Measurements from ENCODE around the gene PTPRR. TPM values are rescaled to one million over a fixed set of nuclear protein-coding genes. Genes with fewer than 3 reads are reported as not detected.

The PTPRR gene
- total and polyA plus RNA-seq, 12 donors = 0.20 to 1.7 (median 0.74) TPM

DNA sequence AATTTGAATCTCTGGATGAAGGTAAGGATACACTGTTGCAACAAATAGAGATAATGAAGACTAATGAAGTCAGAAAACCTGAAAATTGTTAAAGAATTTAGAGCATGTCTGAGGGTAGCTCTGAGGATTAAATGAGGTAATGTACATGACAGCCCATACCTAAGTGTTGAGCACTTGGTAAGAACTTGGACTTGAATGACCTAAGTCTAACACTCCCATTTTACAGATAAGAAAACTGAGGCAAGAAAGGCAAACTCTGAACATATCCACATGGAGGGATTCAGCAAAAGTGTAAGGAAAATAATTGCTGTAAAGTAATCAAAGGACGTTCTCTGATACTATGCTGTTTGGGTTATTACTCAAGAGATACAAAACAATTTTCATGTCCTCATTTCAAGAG is 312.4 kb downstream of the PTPRR start:
- Histone ChIP-seq H3K9me3 (no peaks in the 10 kb centered on the region), H3K36me3 (peaks cover 0 to 26% (median 0%) of the 10 kb centered on the region in 9 donors), H3K27me3 (peaks cover 0 to 49% (median 19%) of the 10 kb centered on the region in 7 donors), H3K4me1 (peaks cover 0 to 49% (median 8%) of the 10 kb centered on the region in 9 donors), H3K4me3 (peak overlapping the region; percentile 42 to 69 (median 60)), H3K27ac (peak overlapping the region in 9 of 10 donors; percentile 4 to 90 (median 84))
- TF ChIP-seq, protein P1, sequence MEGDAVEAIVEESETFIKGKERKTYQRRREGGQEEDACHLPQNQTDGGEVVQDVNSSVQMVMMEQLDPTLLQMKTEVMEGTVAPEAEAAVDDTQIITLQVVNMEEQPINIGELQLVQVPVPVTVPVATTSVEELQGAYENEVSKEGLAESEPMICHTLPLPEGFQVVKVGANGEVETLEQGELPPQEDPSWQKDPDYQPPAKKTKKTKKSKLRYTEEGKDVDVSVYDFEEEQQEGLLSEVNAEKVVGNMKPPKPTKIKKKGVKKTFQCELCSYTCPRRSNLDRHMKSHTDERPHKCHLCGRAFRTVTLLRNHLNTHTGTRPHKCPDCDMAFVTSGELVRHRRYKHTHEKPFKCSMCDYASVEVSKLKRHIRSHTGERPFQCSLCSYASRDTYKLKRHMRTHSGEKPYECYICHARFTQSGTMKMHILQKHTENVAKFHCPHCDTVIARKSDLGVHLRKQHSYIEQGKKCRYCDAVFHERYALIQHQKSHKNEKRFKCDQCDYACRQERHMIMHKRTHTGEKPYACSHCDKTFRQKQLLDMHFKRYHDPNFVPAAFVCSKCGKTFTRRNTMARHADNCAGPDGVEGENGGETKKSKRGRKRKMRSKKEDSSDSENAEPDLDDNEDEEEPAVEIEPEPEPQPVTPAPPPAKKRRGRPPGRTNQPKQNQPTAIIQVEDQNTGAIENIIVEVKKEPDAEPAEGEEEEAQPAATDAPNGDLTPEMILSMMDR (IDR thresholded peaks at IDR 0.05) = no peak
- intact Hi-C loops (cut with DNase I) = loop anchor here in 1 of 10 donors (10.0 kb wide), 1 partner anchor 57 kb away; no protein-coding TSS in a partner anchor
- DNase-seq (no peak), ATAC-seq (no peak)
- WGBS, 2 donors = 62 to 71% methylated on average over 1 of the region's 1 CpG

- intact Hi-C loops (cut with DNase I) = loop anchor here in 1 of 10 donors (10.0 kb wide), 1 partner anchor 58 kb away; no protein-coding TSS in a partner anchor
- Histone ChIP-seq H3K27ac (peak overlapping the region in 8 of 10 donors; percentile 15 to 90 (median 84)), H3K27me3 (peaks cover 0 to 49% (median 19%) of the 10 kb centered on the region in 7 donors), H3K4me1 (peaks cover 0 to 49% (median 8%) of the 10 kb centered on the region in 9 donors), H3K36me3 (peaks cover 0 to 35% (median 0%) of the 10 kb centered on the region in 9 donors), H3K9me3 (no peaks in the 10 kb centered on the region), H3K4me3 (peak overlapping the region; percentile 7 to 69 (median 60))
- no peak for ATAC-seq
- DNase-seq = no peak
- TF ChIP-seq, protein P1 (IDR thresholded peaks at IDR 0.05) = no peak
These were observed 313.4 kb downstream of the PTPRR start for GRCh38 chr12:70607107-70607506.

DNA sequence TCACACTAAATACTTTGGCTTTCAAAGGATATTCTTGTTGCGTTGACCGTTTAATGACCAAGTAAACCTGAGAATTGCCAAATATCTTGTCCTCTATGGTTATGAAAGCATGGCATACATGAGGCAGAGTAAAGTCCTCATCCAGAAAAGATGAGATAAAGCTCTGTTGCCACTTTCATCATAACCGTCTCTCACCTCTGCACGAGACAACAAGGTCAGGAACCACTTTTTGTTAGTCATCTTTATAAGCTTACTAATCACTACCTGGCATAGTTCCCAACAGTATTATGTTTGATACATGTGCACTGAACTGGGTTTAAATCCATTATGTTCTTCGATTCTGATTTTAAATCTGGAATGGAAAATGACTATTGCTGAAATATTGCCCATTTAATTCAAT is 314.6 kb downstream of the PTPRR start:
- TF ChIP-seq, protein P1 (IDR thresholded peaks at IDR 0.05) = no peak
- intact Hi-C loops (cut with DNase I) = loop anchor here in 1 of 10 donors (10.0 kb wide), 1 partner anchor 59 kb away; no protein-coding TSS in a partner anchor
- WGBS, 2 donors = 65% methylated on average over 5 of the region's 5 CpGs
- Histone ChIP-seq H3K9me3 (no peaks in the 10 kb centered on the region), H3K27ac (peak overlapping the region in 5 of 10 donors; percentile 15 to 90 (median 84)), H3K36me3 (peaks cover 0 to 37% (median 0%) of the 10 kb centered on the region in 9 donors), H3K4me1 (peaks cover 0 to 41% (median 7%) of the 10 kb centered on the region in 9 donors), H3K4me3 (peak overlapping the region; percentile 8 to 69 (median 60)), H3K27me3 (peaks cover 0 to 39% (median 19%) of the 10 kb centered on the region in 7 donors)
- no peak for ATAC-seq
- no peak for DNase-seq

DNA sequence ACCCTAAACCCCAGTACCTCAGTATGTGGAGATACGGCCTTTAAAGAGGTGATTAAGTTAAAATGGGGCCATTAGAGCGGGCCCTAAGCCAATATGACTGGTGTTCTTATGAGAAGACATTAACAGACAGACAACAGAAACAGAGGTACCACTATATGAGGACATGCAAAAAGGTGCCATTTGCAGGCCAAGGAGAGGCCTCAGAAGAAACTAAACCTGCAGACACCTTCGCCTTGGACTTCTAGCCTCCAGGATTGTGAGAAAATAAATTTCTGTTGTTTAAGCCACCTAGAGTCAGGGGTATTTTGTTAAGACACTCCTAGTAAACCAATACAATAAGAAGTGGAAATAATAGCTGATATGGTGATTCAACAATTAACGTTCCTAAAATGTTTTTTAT is 315.9 kb downstream of the PTPRR start:
- TF ChIP-seq, protein P1 (IDR thresholded peaks at IDR 0.05) = no peak
- peak overlapping the region in 2 of 10 donors; percentile 10 to 90 for H3K27ac ChIP-seq
- no peaks in the 10 kb centered on the region for H3K9me3 ChIP-seq
- peaks cover 0 to 37% (median 4%) of the 10 kb centered on the region in 9 donors for H3K4me1 ChIP-seq
- ATAC-seq (no peak), DNase-seq (no peak)
- 85 to 86% methylated on average over 4 of the region's 4 CpGs for WGBS, 2 donors
- peak overlapping the region in 7 of 10 donors; percentile 3 to 69 (median 62) for H3K4me3 ChIP-seq
- intact Hi-C loops (cut with DNase I) = loop anchor here in 1 of 10 donors (10.0 kb wide), 1 partner anchor 60 kb away; no protein-coding TSS in a partner anchor
- H3K27me3 ChIP-seq = peaks cover 0 to 30% (median 19%) of the 10 kb centered on the region in 7 donors
- peaks cover 0 to 37% (median 0%) of the 10 kb centered on the region in 9 donors for H3K36me3 ChIP-seq

All from heart right ventricle (tissue), 16 donors.